Pancreas (tissue), 10 donors: ENCODE results near the gene ZNF83. TPM values are rescaled to one million over a fixed set of nuclear protein-coding genes. Genes with fewer than 3 reads are reported as not detected.
"Not testable (repeated sequence)": the region's sequence is repeated elsewhere in the genome, so short reads cannot be mapped to it uniquely, and the experiment has no call there.

Experiments used
- ATAC-seq, 4 donors: fragments of 200-7000 bp; cut with Tn5 transposase; one replicate each; pipeline versions ENCODE4 v1.8.0 to v1.9.1; 2020; ENCODE audit warnings: mild to moderate bottlenecking in 4 of 4, moderate library complexity in 4 of 4
- DNase-seq, 6 donors: peaks; one replicate each; pipeline ENCODE4 v3.0.0-alpha.2; 2020
- FAIRE-seq: peaks from 2 replicates; lab custom pipeline; 2012; peaks lifted over from hg19 to GRCh38; lab: Jason Lieb, UNC
- H3K27ac ChIP-seq, 4 donors: fragments of 200-600 bp; sonication (generic); 1 replicate in 3 of 4; 2 replicates in 1 of 4; pipeline versions ENCODE4 v1.5.0 to v1.8.0; 2020
- H3K27me3 ChIP-seq, 4 donors: fragments of 200-600 bp; one replicate each; pipeline ENCODE4 v1.8.0; 2021
- H3K36me3 ChIP-seq, 3 donors: fragments of 200-600 bp; sonication (generic) in 1 of 3; one replicate each; pipeline versions ENCODE4 v1.5.0 to v1.8.0; 2020 to 2021
- H3K4me1 ChIP-seq, 3 donors: fragments of 200-600 bp; one replicate each; pipeline ENCODE4 v1.8.0; 2021
- H3K4me3 ChIP-seq, 4 donors: fragments of 200-600 bp; sonication (generic) in 2 of 4; one replicate each; pipeline versions ENCODE4 v1.5.0 to v1.8.0; 2020 to 2021
- H3K9me3 ChIP-seq, 4 donors: fragments of 200-600 bp; one replicate each; pipeline ENCODE4 v1.8.0; 2021
- WGBS, 2 donors: extraction: QIAGEN DNeasy Blood & Tissue Kit; methylation state at CpG; one replicate each; pipeline ENCODE4 v1.1.7; 2013; 5-methylcytosine and 5-hydroxymethylcytosine counted together
- intact Hi-C, 3 donors: fragments of 100-400 bp; cut with DNase I; formaldehyde crosslinking; loops; one replicate each; pipeline versions ENCODE4 v1.11.1 to v1.14.2; 2022
- polyA plus RNA-seq, 2 donors: library from polyadenylated mRNA; stranded (reverse); fragments of 200-250 nt; gene quantifications; one replicate each; pipeline ENCODE4 v1.2.3, GENCODE V29; 2013
- total RNA-seq, 6 donors: library from RNA; stranded (reverse); fragmentation: NEBNext Ultra II Directional in 4 of 6; extraction: Animal tissue kit (Norgen Biotek cat#: 25700) in 4 of 6; gene quantifications; one replicate each; pipeline versions ENCODE4 v1.2.1 to v1.2.4, GENCODE V29; 2021 to 2023
- TF ChIP-seq, protein P1 (sequence below), 4 donors: fragments of 200-600 bp; sonication (generic) in 3 of 4; IDR thresholded peaks; one replicate each; pipeline versions ENCODE4 v1.5.0 to v1.8.0; 2021; ENCODE audit warnings: antibody characterized with exemption in 4 of 4
- donor health status: healthy with polysubstance abuse.
- donor health status: DM: no; HTN: no; CAD: no; lungs with moderate emphysema.
- donor health status: DM: no; HTN: no; CAD: no.
- donor health status: control.
- donor health status: control.
- donor health status: Bipolar disorder and iron deficiency.
- donor health status: DM: yes; HTN: yes; CAD: no.
- donor health status: DM: no; HTN: no; CAD: no.
- donor health status: DM: no; HTN: no; CAD: no.
- donor health status: DM: yes; HTN: yes; CAD: no.

ZNF83 gene
- total and polyA plus RNA-seq, 8 donors: 8.7 to 86.8 (median 20.3) TPM

DNA sequence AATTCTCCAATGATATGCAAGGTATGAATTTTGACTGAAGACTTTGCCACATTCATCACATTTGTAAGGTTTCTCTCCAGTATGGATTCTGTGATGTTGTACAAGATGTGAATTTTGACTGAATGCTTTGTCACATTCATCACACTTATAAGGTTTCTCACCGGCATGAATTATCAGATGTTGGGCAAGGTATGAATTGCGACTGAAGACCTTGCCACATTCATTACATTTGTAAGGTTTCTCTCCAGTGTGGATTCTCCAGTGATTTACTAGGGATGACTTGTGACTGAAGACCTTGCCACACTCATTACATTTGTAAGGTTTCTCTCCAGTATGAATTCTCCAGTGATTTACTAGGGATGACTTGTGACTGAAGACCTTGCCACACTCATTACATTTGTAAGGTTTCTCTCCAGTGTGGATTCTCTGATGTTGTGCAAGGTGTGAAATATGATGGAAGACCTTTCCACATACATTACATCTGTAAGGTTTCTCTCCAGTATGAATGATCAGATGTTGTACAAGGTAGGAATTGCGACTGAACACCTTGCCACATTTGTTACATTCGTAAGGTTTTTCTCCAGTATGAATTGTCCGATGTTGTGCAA, 24.8 kb downstream of the ZNF83 start:
- Histone ChIP-seq H3K4me1 (no peaks in the 10 kb centered on the region), H3K27me3 (no peaks in the 10 kb centered on the region), H3K9me3 (no peaks in the 10 kb centered on the region), H3K27ac (no peak overlapping the region), H3K36me3 (peaks cover 0 to 16% (median 0%) of the 10 kb centered on the region in 3 donors), H3K4me3 (no peak overlapping the region)
- DNase-seq: no peak
- TF ChIP-seq, protein P1, sequence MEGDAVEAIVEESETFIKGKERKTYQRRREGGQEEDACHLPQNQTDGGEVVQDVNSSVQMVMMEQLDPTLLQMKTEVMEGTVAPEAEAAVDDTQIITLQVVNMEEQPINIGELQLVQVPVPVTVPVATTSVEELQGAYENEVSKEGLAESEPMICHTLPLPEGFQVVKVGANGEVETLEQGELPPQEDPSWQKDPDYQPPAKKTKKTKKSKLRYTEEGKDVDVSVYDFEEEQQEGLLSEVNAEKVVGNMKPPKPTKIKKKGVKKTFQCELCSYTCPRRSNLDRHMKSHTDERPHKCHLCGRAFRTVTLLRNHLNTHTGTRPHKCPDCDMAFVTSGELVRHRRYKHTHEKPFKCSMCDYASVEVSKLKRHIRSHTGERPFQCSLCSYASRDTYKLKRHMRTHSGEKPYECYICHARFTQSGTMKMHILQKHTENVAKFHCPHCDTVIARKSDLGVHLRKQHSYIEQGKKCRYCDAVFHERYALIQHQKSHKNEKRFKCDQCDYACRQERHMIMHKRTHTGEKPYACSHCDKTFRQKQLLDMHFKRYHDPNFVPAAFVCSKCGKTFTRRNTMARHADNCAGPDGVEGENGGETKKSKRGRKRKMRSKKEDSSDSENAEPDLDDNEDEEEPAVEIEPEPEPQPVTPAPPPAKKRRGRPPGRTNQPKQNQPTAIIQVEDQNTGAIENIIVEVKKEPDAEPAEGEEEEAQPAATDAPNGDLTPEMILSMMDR (IDR thresholded peaks at IDR 0.05): no peak
- intact Hi-C loops: no loop called here
- FAIRE-seq: no peak
- WGBS, 2 donors: 98 to 99% methylated on average over 5 of the region's 5 CpGs
- no peak for ATAC-seq

DNA sequence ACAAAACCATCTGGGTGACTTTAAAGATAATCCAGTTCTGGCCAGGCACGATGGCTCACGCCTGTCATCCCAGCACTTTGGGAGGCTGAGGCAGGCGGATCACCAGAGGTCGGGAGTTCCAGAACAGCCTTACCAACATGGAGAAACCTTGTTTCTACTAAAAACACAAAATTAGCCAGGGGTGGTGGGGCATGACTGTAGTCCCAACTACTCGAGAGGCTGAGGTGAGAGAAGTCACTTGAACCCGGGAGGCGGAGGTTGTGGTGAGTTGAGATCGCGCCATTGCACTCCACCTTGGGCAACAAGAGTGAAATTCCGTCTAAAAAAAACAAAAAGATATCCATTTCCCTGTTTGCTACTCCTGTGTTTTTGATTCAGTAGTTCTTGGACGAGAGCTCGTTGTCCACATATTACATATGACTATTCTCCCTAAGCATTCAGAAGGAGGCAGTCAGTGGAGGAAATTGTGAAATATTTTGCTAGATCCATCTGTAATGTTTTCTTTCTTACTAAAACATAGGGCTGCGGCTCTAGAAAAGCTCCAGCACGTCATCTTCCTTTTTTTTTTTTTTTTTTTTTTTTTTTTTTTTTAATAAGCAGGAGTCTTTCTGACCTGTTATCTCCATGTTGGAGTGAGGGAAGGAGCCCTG, 34.5 kb downstream of the ZNF83 start:
- H3K27ac ChIP-seq: peak overlapping the region in 1 of 4 donors; percentile 23
- H3K4me1 ChIP-seq: peaks cover 0 to 5% (median 5%) of the 10 kb centered on the region in 3 donors
- intact Hi-C loops: no loop called here
- no peaks in the 10 kb centered on the region for H3K27me3 ChIP-seq
- no peak for DNase-seq
- TF ChIP-seq, protein P1 (IDR thresholded peaks at IDR 0.05): no peak
- WGBS, 2 donors: 84 to 90% methylated on average over 14 of the region's 14 CpGs
- H3K36me3 ChIP-seq: no peaks in the 10 kb centered on the region
- ATAC-seq: no peak
- H3K9me3 ChIP-seq: no peaks in the 10 kb centered on the region
- FAIRE-seq: no peak
- no peak overlapping the region for H3K4me3 ChIP-seq

DNA sequence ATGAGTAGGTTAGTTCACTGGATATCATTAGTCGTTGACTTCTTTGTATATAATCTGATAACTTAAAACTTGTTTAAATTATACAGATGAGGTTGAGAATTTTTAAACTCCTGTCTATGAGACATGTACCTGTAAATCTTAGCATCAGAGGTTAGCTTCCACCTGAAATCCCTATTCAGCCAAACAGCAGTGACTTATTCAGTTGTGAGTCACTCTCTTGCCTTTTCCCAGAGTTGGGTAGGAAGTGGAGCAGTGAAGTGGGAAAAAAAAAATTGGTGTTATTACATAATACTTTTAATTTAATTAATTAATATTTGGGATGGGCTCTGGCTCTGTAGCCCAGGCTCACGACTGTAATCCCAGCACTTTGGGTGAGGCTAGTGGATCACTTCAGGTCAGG, 35.2 kb downstream of the ZNF83 start:
- TF ChIP-seq, protein P1 (IDR thresholded peaks at IDR 0.05): no peak
- FAIRE-seq (no peak), ATAC-seq (no peak), DNase-seq (no peak)
- Histone ChIP-seq H3K27me3 (no peaks in the 10 kb centered on the region), H3K4me1 (peaks cover 0 to 5% (median 5%) of the 10 kb centered on the region in 3 donors), H3K27ac (peak overlapping the region in 1 of 4 donors; percentile 23), H3K36me3 (no peaks in the 10 kb centered on the region), H3K9me3 (no peaks in the 10 kb centered on the region), H3K4me3 (no peak overlapping the region)
- intact Hi-C loops: no loop called here
- WGBS, 2 donors: 90 to 93% methylated on average over 2 of the region's 2 CpGs

DNA sequence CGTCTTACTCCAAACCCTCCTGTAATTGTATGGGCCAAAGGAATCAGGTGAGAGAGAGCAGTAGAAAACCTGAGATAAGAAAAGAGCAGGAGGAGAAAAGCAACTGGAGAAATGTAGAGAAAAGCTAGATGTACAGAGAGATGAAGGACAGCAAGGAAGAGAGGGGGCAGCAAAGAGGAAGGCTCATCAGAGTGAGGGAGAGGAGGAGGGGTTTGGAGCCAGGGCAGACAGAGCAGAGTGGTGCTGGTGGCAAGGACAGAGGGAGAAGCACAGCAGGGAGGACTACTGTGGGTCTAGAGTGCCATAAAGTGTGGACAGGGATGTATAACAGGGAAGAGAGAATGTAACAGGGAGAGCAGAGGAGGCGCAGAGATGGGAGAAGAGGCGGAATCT, 36.2 kb downstream of the ZNF83 start:
- Histone ChIP-seq H3K27ac (peak overlapping the region in 1 of 4 donors; percentile 75), H3K4me3 (peak overlapping the region in 3 of 4 donors; percentile 41 to 77 (median 55))
- FAIRE-seq, DNase-seq, H3K27me3 ChIP-seq, H3K9me3 ChIP-seq, H3K4me1 ChIP-seq, H3K36me3 ChIP-seq, intact Hi-C loops: not testable (repeated sequence)
- WGBS, 2 donors: 58 to 60% methylated on average over 3 of the region's 3 CpGs
- peak in 1 of 4 donors; percentile 2 for ATAC-seq

DNA sequence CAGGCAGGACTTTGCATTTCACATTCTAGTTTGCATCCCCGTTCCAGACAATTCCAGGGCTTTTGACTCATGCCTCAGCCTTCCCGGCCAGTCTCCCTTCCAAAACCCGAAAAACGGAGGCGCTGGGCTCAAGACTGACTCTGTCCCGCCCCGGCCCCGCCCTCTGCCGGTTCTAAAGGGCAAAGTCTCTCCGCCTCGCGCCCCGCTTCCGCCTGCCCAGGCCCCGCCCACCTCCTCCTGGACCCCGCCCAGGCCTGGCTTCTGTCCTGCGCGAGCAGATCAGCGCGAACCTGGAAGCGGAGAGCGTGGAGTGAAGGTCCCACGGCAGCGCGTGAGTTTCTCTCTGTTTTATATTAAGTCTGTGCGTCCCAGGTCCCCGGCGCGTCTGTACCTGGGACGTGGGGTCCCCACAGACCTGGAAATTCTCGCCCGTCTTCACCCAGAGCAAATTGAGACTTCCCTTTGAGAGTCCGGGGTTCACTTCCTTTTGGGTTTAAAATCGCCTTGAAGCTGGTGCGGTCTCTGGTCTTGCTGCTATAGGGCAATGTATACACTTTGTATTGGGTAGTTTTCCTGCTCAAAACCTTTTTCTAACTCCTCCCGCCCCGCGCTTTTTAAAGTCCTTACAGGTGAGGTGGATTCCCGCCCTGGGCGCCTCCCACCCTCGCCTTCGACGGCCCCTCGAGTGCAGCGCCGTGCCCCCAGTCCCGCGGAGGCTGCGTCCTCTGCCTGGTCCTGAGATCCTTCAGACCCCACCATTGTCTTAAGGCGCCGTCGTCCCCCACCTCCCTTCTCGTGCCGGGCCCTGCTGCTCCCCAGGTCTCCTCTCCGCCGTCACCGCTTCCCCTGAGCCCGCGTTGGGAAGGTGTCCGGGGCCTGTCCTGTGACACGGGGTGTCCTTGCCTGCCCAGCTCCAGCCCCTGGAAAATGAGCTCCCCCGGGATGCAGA, 36.9 kb downstream of the ZNF83 start:
- TF ChIP-seq, protein P1 (IDR thresholded peaks at IDR 0.05): peak in 1 of 4 donors; percentile 36
- DNase-seq: peak; percentile 91 to 99 (median 96)
- peak; percentile 99 for ATAC-seq

More for the DNA sequence above, 36.9 kb downstream of the ZNF83 start:
- intact Hi-C loops: no loop called here
- no peaks in the 10 kb centered on the region for H3K27me3 ChIP-seq
- peak overlapping the region; percentile 41 to 77 (median 53) for H3K4me3 ChIP-seq
- FAIRE-seq: no peak
- WGBS, 2 donors: 1% methylated on average over 59 to 62 of the region's 62 CpGs
- H3K4me1 ChIP-seq: peaks cover 0 to 5% (median 5%) of the 10 kb centered on the region in 3 donors
- peak overlapping the region in 2 of 4 donors; percentile 66 to 75 for H3K27ac ChIP-seq
- H3K9me3 ChIP-seq: no peaks in the 10 kb centered on the region
- H3K36me3 ChIP-seq: no peaks in the 10 kb centered on the region
